Hepatocyte (in vitro differentiated cells): Measurements from ENCODE around the gene MB. TPM values are rescaled to one million over a fixed set of nuclear protein-coding genes. Genes with fewer than 3 reads are reported as not detected.

Experiments used
- DNase-seq: peaks from one replicate; pipeline ENCODE4 v3.0.0-alpha.2; 2016; ENCODE audit warnings: low spot score
- H2AFZ ChIP-seq: fragments of 200-600 bp; sonication (generic); 2 replicates; pipeline ENCODE4 v1.6.0; 2016; ENCODE audit warnings: antibody characterized with exemption, mild to moderate bottlenecking
- H3K27ac ChIP-seq: fragments of 200-600 bp; sonication (generic); 2 replicates; pipeline ENCODE4 v1.5.1; 2016; ENCODE audit warnings: mild to moderate bottlenecking
- H3K27me3 ChIP-seq: fragments of 200-600 bp; sonication (generic); 2 replicates; pipeline ENCODE4 v1.6.1; 2016
- H3K36me3 ChIP-seq: fragments of 200-600 bp; sonication (generic); replicated peaks from 2 replicates; pipeline ENCODE4 v1.5.1; 2016; ENCODE audit warnings: low read depth; ENCODE audit not compliant: insufficient read depth
- H3K4me1 ChIP-seq: fragments of 200-600 bp; sonication (generic); 2 replicates; pipeline ENCODE4 v1.5.1; 2016; ENCODE audit warnings: mild to moderate bottlenecking, moderate library complexity; ENCODE audit not compliant: insufficient read depth
- H3K4me2 ChIP-seq: fragments of 200-600 bp; sonication (generic); 2 replicates; pipeline ENCODE4 v1.6.0; 2016
- H3K4me3 ChIP-seq: fragments of 200-600 bp; sonication (generic); 2 replicates; pipeline ENCODE4 v1.5.1; 2016; ENCODE audit warnings: mild to moderate bottlenecking
- H3K79me2 ChIP-seq: fragments of 200-600 bp; sonication (generic); 2 replicates; pipeline ENCODE4 v1.6.0; 2017; ENCODE audit warnings: mild to moderate bottlenecking
- H3K9me2 ChIP-seq: fragments of 200-600 bp; sonication (generic); replicated peaks from 2 replicates; pipeline ENCODE4 v1.6.0; 2017; ENCODE audit warnings: mild to moderate bottlenecking; ENCODE audit not compliant: insufficient read depth
- H3K9me3 ChIP-seq: fragments of 200-600 bp; sonication (generic); 2 replicates; pipeline ENCODE4 v1.5.1; 2016; ENCODE audit warnings: low read depth, mild to moderate bottlenecking
- H4K20me1 ChIP-seq: fragments of 200-600 bp; sonication (generic); 2 replicates; pipeline ENCODE4 v1.6.0; 2016; ENCODE audit warnings: mild to moderate bottlenecking; ENCODE audit not compliant: insufficient read depth, poor library complexity, severe bottlenecking
- EZH2 ChIP-seq: fragments of 200-600 bp; sonication (generic); IDR thresholded peaks from 2 replicates; pipeline ENCODE4 v1.6.1; 2016; ENCODE audit warnings: antibody characterized with exemption, mild to moderate bottlenecking, borderline replicate concordance
- EZH2phosphoT487 ChIP-seq: fragments of 200-600 bp; sonication (generic); IDR thresholded peaks from one replicate; pipeline ENCODE4 v1.6.1; 2018; ENCODE audit warnings: antibody characterized with exemption, mild to moderate bottlenecking, low read depth, moderate library complexity; ENCODE audit not compliant: unreplicated experiment, severe bottlenecking
- WGBS: methylation state at CpG from one replicate; pipeline ENCODE4 v1.1.6; 2016; ENCODE audit warnings: low lambda C conversion rate; ENCODE audit errors: missing lambda C conversion rate; 5-methylcytosine and 5-hydroxymethylcytosine counted together
- polyA plus RNA-seq: library from polyadenylated mRNA; unstranded; fragments of >200 nt; fragmentation: Nextera tagmentation; extraction: Ambion mirVana; gene quantifications from 2 replicates; pipeline ENCODE4 v1.2.1, GENCODE V29; 2016
- total RNA-seq: library from RNA; depleted of rRNA; stranded (reverse); fragments of >200 nt; gene quantifications from 2 replicates; pipeline ENCODE4 v1.2.3, GENCODE V29; 2014
- TF ChIP-seq, protein P1 (sequence below): fragments of 200-600 bp; sonication (generic); IDR thresholded peaks from 2 replicates; pipeline ENCODE4 v1.5.1; 2016; ENCODE audit warnings: antibody characterized with exemption, mild to moderate bottlenecking; ENCODE audit not compliant: poor library complexity

The MB gene
- total and polyA plus RNA-seq, 2 experiments from 2014 or later = 0.64 TPM; not detected in 1

DNA sequence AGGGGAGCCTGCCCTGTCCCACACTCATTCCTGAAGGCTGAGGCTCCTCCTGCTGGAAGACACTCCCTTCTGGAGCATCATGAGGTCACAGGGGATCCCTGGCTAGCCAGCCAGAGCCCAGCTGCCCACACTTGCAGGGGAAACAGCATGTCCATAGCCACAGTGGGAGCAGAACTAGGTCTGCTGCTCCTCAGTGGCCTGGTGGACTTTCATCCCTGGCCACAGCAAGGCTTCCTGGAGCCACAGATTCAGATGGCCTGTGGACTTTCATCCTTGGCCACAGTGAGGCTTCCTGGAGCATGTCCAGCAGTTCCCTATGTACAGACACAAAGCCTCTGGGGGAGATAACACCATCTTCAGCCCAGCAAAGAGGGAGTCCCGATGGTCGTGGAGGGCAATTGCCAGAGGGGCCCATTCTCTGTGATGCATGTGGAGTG is 25.2 kb upstream of the MB start:
- no peaks in the 10 kb centered on the region for H3K36me3 ChIP-seq
- H3K27ac ChIP-seq = no peak overlapping the region
- H3K4me2 ChIP-seq = no peak overlapping the region
- 58% methylated on average over 2 of the region's 2 CpGs for WGBS
- TF ChIP-seq EZH2phosphoT487 (no peak), EZH2 (no peak)
- TF ChIP-seq, protein P1, sequence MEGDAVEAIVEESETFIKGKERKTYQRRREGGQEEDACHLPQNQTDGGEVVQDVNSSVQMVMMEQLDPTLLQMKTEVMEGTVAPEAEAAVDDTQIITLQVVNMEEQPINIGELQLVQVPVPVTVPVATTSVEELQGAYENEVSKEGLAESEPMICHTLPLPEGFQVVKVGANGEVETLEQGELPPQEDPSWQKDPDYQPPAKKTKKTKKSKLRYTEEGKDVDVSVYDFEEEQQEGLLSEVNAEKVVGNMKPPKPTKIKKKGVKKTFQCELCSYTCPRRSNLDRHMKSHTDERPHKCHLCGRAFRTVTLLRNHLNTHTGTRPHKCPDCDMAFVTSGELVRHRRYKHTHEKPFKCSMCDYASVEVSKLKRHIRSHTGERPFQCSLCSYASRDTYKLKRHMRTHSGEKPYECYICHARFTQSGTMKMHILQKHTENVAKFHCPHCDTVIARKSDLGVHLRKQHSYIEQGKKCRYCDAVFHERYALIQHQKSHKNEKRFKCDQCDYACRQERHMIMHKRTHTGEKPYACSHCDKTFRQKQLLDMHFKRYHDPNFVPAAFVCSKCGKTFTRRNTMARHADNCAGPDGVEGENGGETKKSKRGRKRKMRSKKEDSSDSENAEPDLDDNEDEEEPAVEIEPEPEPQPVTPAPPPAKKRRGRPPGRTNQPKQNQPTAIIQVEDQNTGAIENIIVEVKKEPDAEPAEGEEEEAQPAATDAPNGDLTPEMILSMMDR = no peak
- no peak overlapping the region for H2AFZ ChIP-seq
- no peaks in the 10 kb centered on the region for H3K79me2 ChIP-seq
- H3K4me3 ChIP-seq = no peak overlapping the region
- H3K9me3 ChIP-seq = no peaks in the 10 kb centered on the region
- peak; percentile 44 for DNase-seq
- H3K4me1 ChIP-seq = peaks cover 23% of the 10 kb centered on the region
- no peaks in the 10 kb centered on the region for H3K27me3 ChIP-seq
- H4K20me1 ChIP-seq = no peaks in the 10 kb centered on the region
- no peaks in the 10 kb centered on the region for H3K9me2 ChIP-seq

DNA sequence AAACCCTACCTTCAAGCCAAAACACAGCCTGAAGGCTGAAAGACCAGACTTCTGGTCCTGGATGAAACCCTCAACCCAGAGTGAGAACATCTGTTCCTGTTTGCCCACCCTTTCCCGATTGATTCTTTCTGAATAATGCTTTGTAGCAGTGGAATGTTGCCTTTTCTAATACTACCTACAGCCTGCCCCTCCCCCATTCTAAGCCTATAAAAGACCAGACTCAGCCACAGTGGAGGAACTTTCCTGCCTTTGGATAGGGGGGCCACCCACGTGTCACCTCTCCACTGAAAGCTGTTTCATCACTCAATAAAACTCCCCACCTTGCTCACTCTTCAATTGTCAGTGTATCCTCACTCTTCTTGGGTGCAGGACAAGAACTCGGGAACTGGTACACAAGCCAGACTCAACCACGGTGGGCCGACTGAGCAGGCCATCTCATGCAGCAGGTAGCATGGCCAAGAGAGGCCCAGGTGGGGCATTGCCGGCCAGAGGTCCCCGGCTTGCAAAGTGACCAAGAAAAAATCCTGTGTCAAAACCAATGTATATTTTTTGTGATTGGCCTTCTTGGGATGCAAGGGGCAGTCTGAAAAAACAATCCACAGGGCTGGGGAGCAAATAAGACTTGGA is 24.5 kb upstream of the MB start:
- no peaks in the 10 kb centered on the region for H3K79me2 ChIP-seq
- no peaks in the 10 kb centered on the region for H3K36me3 ChIP-seq
- H4K20me1 ChIP-seq = no peaks in the 10 kb centered on the region
- 75% methylated on average over 7 of the region's 7 CpGs for WGBS
- no peaks in the 10 kb centered on the region for H3K9me3 ChIP-seq
- H3K4me2 ChIP-seq = no peak overlapping the region
- H3K4me3 ChIP-seq = no peak overlapping the region
- peaks cover 27% of the 10 kb centered on the region for H3K4me1 ChIP-seq
- TF ChIP-seq EZH2phosphoT487 (no peak), EZH2 (no peak)
- TF ChIP-seq, protein P1 = no peak
- no peaks in the 10 kb centered on the region for H3K27me3 ChIP-seq
- no peak overlapping the region for H2AFZ ChIP-seq
- no peak for DNase-seq
- H3K9me2 ChIP-seq = no peaks in the 10 kb centered on the region
- no peak overlapping the region for H3K27ac ChIP-seq

DNA sequence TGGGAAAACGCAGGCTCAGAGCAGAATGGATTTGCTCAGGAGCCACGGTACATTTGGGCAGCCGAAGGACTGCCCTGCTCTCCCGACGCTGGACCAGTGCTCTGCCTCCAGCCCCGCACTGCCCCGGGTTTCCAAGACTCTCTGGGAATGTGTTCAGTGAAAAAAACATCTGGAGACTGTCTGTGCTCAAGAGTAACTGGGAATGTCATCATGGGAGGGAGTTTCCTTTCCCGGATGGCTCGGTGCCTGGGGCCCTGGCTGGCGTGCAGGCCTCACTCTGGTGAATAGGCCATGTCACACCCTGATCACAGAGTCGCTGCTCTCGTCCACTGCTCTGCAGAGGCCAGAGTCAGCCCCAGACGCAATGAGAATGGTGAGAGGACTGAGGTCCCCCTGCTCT is 21.3 kb upstream of the MB start:
- Histone ChIP-seq H3K9me2 (no peaks in the 10 kb centered on the region), H3K79me2 (no peaks in the 10 kb centered on the region), H4K20me1 (no peaks in the 10 kb centered on the region), H3K4me1 (peaks cover 27% of the 10 kb centered on the region), H2AFZ (peak overlapping the region; percentile 34), H3K4me2 (no peak overlapping the region), H3K4me3 (no peak overlapping the region), H3K27ac (peak overlapping the region; percentile 85), H3K9me3 (no peaks in the 10 kb centered on the region), H3K36me3 (no peaks in the 10 kb centered on the region), H3K27me3 (no peaks in the 10 kb centered on the region)
- WGBS = 43% methylated on average over 13 of the region's 13 CpGs
- TF ChIP-seq, protein P1 = no peak
- TF ChIP-seq EZH2 (no peak), EZH2phosphoT487 (no peak)
- DNase-seq = peak; percentile 55
